AG04449 (cell line): ENCODE data around the gene HOXD3.

Source experiments
- CTCF ChIA-PET: fragments of 350-600 bp; formaldehyde crosslinking; extraction: SDS; loops from one replicate; lab custom pipeline; 2021; ENCODE audit warnings: antibody characterized with exemption; lab: Yijun Ruan, JAX
- POLR2A ChIA-PET: fragments of 400-600, 350-600 bp; formaldehyde crosslinking; extraction: SDS; loops from one replicate; lab custom pipeline; 2020; ENCODE audit warnings: antibody characterized with exemption, inconsistent platforms; lab: Yijun Ruan, JAX
- DNase-seq: peaks from one replicate; pipeline ENCODE4 v3.0.0-alpha.2; 2010; ENCODE audit warnings: low read depth, low spot score
- H3K4me3 ChIP-seq: 2 replicates; pipeline ENCODE4 v1.5.1; 2011; ENCODE audit warnings: low read depth, mild to moderate bottlenecking, control low read depth, low read length
- CTCF ChIP-seq: IDR thresholded peaks from one replicate; pipeline ENCODE4 v1.5.1; 2011; ENCODE audit warnings: mild to moderate bottlenecking, moderate library complexity, low read length, control low read depth, inconsistent platforms; ENCODE audit not compliant: insufficient read depth; ENCODE audit errors: missing control alignments

The HOXD3 gene

DNA sequence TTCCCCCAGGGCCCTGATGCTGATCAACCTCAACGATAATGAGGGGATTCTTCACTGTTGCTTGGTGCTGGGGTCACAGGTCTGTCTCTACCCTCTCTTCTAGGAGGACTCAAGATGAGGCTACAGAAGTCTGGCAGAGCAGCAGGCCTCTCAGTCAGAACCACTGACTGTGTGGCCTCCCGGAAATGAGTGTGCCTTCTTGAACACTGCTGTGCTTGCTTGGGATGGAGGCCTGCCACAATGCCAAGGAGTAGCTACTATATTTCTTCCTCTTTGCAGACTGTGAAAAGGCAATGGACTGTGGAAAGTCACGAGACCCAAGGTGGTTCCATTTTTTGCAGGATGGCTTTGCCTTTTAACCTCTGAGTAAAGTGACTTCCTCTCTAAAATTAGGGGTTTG, 25.6 kb downstream of the HOXD3 start:
- CTCF ChIA-PET, result no interaction called here
- POLR2A ChIA-PET, result no interaction called here
- no peak overlapping the region for H3K4me3 ChIP-seq
- DNase-seq, result no peak
- TF ChIP-seq CTCF, result no peak

DNA sequence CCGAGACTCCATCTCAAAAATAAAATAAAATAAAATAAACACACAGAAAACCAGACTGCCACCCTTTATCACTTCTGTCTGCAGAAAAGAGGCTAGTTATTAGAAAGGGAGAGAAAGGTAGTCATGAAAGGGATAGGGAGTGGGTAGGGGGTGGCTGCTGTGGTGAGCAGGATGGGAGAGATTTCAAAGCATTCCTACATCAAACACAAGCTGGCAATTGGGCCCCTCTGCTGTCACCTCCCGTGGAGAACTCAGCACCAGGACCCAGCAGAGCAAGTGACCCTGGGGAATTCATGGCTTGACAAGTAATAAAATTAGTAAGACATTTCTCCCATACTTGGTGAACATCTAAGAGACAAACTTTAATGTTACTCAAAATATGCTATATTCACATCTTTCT, 27.6 kb downstream of the HOXD3 start:
- DNase-seq, result no peak
- POLR2A ChIA-PET, result no interaction called here
- no peak overlapping the region for H3K4me3 ChIP-seq
- CTCF ChIA-PET, result interaction anchor here (1.4 kb wide), 1 partner anchor 270 kb away, joined by 3 read pairs; no protein-coding TSS in a partner anchor
- TF ChIP-seq CTCF, result no peak

DNA sequence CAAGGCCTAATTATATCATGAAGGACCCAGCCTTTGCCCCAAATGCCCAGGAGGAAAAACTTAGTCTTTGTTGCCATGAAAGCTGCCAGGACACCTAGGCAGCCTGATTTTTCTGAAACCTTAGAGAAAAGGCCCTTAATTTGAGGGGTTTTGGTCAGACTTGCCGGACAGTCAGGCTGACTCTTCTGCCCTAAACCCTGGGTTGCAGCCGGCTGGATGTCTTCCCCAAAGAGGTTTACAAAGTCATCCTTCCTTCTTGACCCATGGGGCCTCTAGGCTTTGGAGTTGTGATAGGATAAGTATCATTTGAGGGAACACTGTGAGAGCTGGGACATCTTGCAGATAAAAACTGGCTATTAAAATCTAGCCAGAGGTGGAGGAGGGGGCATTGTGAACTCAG, 28.9 kb downstream of the HOXD3 start:
- no peak overlapping the region for H3K4me3 ChIP-seq
- no peak for TF ChIP-seq CTCF
- POLR2A ChIA-PET, result no interaction called here
- no peak for DNase-seq
- CTCF ChIA-PET, result interaction anchor here (0.7 to 1.5 kb wide), 3 partner anchors 269 to 466 kb away, joined by 3 to 4 read pairs (median 3); no protein-coding TSS in a partner anchor

DNA sequence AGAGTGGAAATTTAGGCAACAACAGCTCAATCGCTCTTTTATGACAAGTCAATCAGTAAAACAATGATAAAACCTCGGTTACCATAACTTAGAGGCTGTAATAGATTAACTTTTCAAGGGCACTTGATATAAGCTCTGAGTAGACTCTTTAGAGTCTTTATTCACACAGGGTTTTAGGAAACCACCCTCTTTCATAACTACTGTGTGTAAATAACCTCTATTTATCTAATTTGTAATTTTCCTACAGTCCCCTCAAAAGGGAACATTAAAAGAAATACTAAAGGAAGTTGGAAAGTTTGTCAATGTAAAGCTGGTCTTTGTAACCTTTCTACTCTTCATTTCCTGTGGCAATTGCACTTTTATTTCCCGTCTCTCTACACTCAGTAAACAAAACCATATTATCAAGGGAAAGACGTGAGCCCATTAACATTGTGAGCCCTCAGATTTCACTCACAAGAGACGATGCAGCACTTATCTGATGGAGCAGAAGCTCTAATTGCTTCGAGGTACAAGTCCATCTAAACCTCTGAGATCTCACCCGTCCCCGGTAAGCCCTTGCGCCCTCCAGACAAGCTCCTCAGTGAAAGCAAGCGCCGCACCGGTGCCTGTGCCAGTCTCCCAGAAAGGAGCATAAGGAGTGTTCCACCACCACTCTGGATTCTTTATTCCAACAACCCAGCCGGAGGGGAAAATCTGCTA, 30.2 kb downstream of the HOXD3 start:
- no peak for DNase-seq
- POLR2A ChIA-PET, result interaction anchor here (0.7 kb wide), 1 partner anchor 44 kb away, joined by 3 read pairs; no protein-coding TSS in a partner anchor
- TF ChIP-seq CTCF, result no peak
- CTCF ChIA-PET, result interaction anchor here (0.7 to 1.5 kb wide), 7 partner anchors 21 to 465 kb away, joined by 3 to 5 read pairs (median 4); no protein-coding TSS in a partner anchor
- peak overlapping the region; percentile 72 for H3K4me3 ChIP-seq

GRCh38 chr2:176187899-176188773, 31.0 kb downstream of the HOXD3 start, which contains the start of gene HOXD1:
HOXD1 (plus strand) TSS chr2:176188668; CDS start chr2:176188802, 134 bp downstream.
- no peak for TF ChIP-seq CTCF
- no peak for DNase-seq
- POLR2A ChIA-PET, result interaction anchor here (0.5 to 0.7 kb wide), 2 partner anchors 45 to 57 kb away, joined by 3 read pairs; no protein-coding TSS in a partner anchor
- CTCF ChIA-PET, result interaction anchor here (0.7 to 1.4 kb wide), 9 partner anchors 8 to 329 kb away, joined by 3 to 6 read pairs (median 3); no protein-coding TSS in a partner anchor
- peak within 1 kb of the TSS; percentile 72 for H3K4me3 ChIP-seq
